ENCODE results near the gene PIAS4. TPM values are rescaled to one million over a fixed set of nuclear protein-coding genes. Genes with fewer than 3 reads are reported as not detected.

PIAS4 gene
- total and polyA plus RNA-seq, 2 of the 13 experiments (the other 11 are each of a cell fraction or from before 2014, with no cell fraction given), result 9.0 to 20.1 TPM

- intact Hi-C loops (cut with micrococcal nuclease; ENCODE audit: unreplicated experiment), result no loop called here
- ChIA-PET POLR2A (interaction anchor here (0.6 to 1.3 kb wide), 4 partner anchors 10 to 37 kb away, joined by 3 read pairs; partner anchors contain the start of gene PIAS4), CTCF (ENCODE audit: low intra/inter-chr PET ratio, low total read pairs) (no interaction called here)
- FAIRE-seq (no peak), ATAC-seq (no peak), DNase-seq (ENCODE audit: low spot score) (no peak)
- Histone ChIP-seq H3K27me3 (ENCODE audit: control insufficient read depth in 1 of 2, insufficient read depth in 2 of 2, low read length in 2 of 2) (no peaks in the 10 kb centered on the region), H2AFZ (ENCODE audit: low read length) (no peak overlapping the region), H3K4me3 (replicated peaks in 1 of 3; ENCODE audit: insufficient read depth in 1 of 3, low read depth in 2 of 3, low read length in 3 of 3) (no peak overlapping the region), H3K9ac (ENCODE audit: insufficient read depth, low read depth, low read length) (no peak overlapping the region), H3K4me1 (ENCODE audit: insufficient read depth, low read length) (no peaks in the 10 kb centered on the region; the same call in 1 of the 2 replicates), H4K20me1 (ENCODE audit: insufficient read depth, low read length) (peaks cover 16% of the 10 kb centered on the region; the same call in 1 of the 2 replicates), H3K79me2 (ENCODE audit: insufficient read depth, low read length) (peaks cover 14% of the 10 kb centered on the region), H3K36me3 (replicated peaks in 1 of 2; ENCODE audit: control insufficient read depth in 1 of 2, insufficient read depth in 2 of 2, low read length in 2 of 2) (peaks cover 14 to 26% of the 10 kb centered on the region in 2 experiments; a peak in 4 of 5 replicates), H3K4me2 (ENCODE audit: low read depth, low read length) (no peak overlapping the region), H3K27ac (ENCODE audit: extremely low read length, insufficient read depth, low read length) (no peak overlapping the region), H3K9me3 (ENCODE audit: low read length) (no peaks in the 10 kb centered on the region)
- BruUV-seq (replicated peaks), result no TSS peak
- WGBS (ENCODE audit: low lambda C conversion rate), result 97% methylated on average over 20 of the region's 21 CpGs
- in situ Hi-C loops (cut with HindIII; ENCODE audit: extremely low pct_ligation_motif_present, low pct_unique_long_range_greater_than_20kb), result no loop called here
- no peak for TF ChIP-seq ZNF256 (CRISPR knock-in tag; conservative IDR thresholded peaks at IDR 0.05)
- no peak for TF ChIP-seq ZNF280D (CRISPR knock-in tag; IDR thresholded peaks at IDR 0.05)
- TF ChIP-seq ZNF746 (CRISPR knock-in tag; IDR thresholded peaks at IDR 0.05), result no peak
- TF ChIP-seq ZNF253 (CRISPR knock-in tag; IDR thresholded peaks at IDR 0.05; ENCODE audit: borderline replicate concordance), result no peak
- TF ChIP-seq HINFP (CRISPR knock-in tag; IDR thresholded peaks at IDR 0.05; ENCODE audit: low read depth), result no peak
- TF ChIP-seq NCOA2 (CRISPR knock-in tag; IDR thresholded peaks at IDR 0.05), result no peak
- peak; percentile 72; the same call in 1 of the 2 replicates for TF ChIP-seq SSRP1 (CRISPR knock-in tag; IDR thresholded peaks at IDR 0.05)
- TF ChIP-seq NFE2 (CRISPR knock-in tag; IDR thresholded peaks at IDR 0.05), result no peak
- TF ChIP-seq SMC3 (IDR thresholded peaks at IDR 0.05; ENCODE audit: low read length), result no peak
- peak; percentile 87 for TF ChIP-seq RBM22 (optimal IDR thresholded peaks at IDR 0.05; ENCODE audit: low read length)
- TF ChIP-seq CREB1 (IDR thresholded peaks at IDR 0.05), result no peak
- TF ChIP-seq CREB1 (CRISPR knock-in tag; IDR thresholded peaks at IDR 0.05), result no peak
- no peak for TF ChIP-seq TFAP4 (IDR thresholded peaks at IDR 0.05; ENCODE audit: borderline replicate concordance, low read depth)
- TF ChIP-seq DR1 (CRISPR knock-in tag; IDR thresholded peaks at IDR 0.05), result no peak
- TF ChIP-seq POLR2G (IDR thresholded peaks at IDR 0.05; ENCODE audit: low read depth, low read length), result peak; percentile 5; the same call in 1 of the 2 replicates
- peak; percentile 88 for TF ChIP-seq AGO2 (optimal IDR thresholded peaks at IDR 0.05; ENCODE audit: low read depth, low read length)
- TF ChIP-seq SP2 (CRISPR knock-in tag; IDR thresholded peaks at IDR 0.05), result no peak
- no peak for TF ChIP-seq TBL1XR1 (IDR thresholded peaks at IDR 0.05; ENCODE audit: borderline replicate concordance, low read length, partially characterized antibody)
These were observed 37.5 kb downstream of the PIAS4 start for GRCh38 chr19:4044990-4045465.

Measured in HepG2 (cell line).